VCaP (cell line): ENCODE results near the gene POU3F1.

ENCODE experiments used
- H3K27ac ChIP-seq: fragments of 450-650 bp; 2 replicates; pipeline ENCODE4 v1.5.1; 2017
- TF ChIP-seq, protein P1 (sequence below): fragments of 450-650 bp; conservative IDR thresholded peaks from 2 replicates; pipeline ENCODE4 v1.5.1; 2017; ENCODE audit warnings: mild to moderate bottlenecking, moderate library complexity

POU3F1 gene

DNA sequence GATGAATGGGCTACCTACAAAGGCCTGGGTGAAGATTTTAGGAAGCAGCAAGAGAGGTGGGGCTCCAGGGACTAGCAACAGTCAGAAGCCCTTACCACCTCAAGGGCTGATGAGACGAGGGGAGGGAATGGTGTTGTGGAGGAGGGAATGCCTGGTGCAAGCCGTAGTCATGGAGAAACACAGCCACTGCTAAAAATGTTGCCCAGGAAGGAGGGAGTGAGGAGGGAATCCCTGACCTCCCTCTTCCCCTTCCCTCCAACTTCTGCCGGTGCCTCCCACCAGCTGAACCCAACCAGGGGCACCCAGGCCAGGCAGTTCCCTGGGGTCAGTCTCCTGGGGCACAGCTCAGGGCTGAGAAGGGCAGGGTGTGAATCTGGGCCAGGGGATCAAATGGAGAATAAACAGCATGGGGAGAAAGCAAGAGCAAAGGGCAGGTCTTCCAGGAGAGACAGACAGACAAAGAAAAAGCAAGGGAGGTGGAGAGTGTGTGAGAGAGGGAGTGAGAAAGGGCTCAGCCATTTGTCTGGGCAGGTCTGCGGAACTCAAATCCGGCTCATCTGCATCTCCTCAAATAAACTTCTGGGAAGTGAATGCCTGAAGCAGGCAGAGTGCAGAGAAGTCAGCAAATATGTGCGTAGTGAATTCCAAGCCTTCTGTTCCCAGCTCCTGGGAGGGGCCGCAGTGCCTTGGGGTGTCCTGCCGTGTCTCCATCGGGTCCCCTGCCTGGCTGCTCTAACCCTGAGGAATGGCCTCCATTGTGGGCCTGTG is 27.1 kb upstream of the POU3F1 start:
- H3K27ac ChIP-seq = no peak overlapping the region

GRCh38 chr1:38072858-38073257 is 26.3 kb upstream of the POU3F1 start:
- H3K27ac ChIP-seq = no peak overlapping the region
- TF ChIP-seq, protein P1, sequence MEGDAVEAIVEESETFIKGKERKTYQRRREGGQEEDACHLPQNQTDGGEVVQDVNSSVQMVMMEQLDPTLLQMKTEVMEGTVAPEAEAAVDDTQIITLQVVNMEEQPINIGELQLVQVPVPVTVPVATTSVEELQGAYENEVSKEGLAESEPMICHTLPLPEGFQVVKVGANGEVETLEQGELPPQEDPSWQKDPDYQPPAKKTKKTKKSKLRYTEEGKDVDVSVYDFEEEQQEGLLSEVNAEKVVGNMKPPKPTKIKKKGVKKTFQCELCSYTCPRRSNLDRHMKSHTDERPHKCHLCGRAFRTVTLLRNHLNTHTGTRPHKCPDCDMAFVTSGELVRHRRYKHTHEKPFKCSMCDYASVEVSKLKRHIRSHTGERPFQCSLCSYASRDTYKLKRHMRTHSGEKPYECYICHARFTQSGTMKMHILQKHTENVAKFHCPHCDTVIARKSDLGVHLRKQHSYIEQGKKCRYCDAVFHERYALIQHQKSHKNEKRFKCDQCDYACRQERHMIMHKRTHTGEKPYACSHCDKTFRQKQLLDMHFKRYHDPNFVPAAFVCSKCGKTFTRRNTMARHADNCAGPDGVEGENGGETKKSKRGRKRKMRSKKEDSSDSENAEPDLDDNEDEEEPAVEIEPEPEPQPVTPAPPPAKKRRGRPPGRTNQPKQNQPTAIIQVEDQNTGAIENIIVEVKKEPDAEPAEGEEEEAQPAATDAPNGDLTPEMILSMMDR = no peak

More for the DNA sequence above, 27.1 kb upstream of the POU3F1 start:
- TF ChIP-seq, protein P1 = no peak

DNA sequence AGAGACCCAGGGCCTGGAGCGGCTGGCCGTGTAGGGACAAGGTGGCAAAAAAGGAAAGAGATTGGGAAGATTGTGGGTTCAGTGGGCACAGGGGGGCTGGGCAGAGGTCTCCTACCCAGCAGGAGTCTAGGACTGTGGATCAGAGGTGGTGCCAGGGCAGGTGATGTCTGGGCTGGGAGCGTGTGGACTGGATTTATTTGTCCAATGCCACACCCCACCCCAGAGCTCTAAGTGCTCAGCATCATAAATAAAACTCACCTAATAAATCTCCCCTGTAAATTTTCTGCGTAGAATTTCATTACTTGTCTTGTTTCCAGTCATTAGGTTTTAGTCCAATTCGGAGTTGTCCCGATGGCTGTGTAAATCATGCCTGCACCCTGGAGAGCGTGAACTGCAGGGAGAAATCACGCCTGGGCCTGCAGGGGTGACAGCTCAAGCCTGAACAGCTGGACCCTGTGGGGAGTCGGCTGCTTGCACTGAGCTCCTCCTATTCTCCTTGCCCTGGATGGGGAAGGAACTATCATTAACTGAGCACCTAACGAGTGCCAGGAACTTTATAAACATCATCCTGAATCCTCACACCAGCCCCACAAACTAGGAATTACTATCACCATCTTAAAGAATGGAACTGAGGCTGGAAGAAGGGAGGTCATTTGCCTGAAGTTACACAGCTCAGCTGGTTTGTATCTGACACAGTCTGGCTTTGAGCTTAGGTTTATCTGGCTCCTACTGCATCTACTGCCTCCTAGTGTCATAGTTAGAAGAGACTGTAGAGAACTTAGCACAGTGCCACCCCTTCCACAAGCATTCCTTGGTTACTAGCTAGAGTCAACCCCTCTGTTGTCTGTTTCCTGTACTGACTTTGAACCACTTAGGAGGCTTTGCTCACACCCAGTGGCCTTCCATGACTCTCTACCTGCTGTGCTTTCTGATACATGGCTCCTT is 25.0 kb upstream of the POU3F1 start:
- H3K27ac ChIP-seq = no peak overlapping the region

GRCh38 chr1:38068980-38069340 is 22.4 kb upstream of the POU3F1 start:
- H3K27ac ChIP-seq = no peak overlapping the region
- TF ChIP-seq, protein P1 = no peak

More for the DNA sequence above, 25.0 kb upstream of the POU3F1 start:
- TF ChIP-seq, protein P1 = 0 out of 2 replicates have a peak, but pooled peaks have one; percentile 7

DNA sequence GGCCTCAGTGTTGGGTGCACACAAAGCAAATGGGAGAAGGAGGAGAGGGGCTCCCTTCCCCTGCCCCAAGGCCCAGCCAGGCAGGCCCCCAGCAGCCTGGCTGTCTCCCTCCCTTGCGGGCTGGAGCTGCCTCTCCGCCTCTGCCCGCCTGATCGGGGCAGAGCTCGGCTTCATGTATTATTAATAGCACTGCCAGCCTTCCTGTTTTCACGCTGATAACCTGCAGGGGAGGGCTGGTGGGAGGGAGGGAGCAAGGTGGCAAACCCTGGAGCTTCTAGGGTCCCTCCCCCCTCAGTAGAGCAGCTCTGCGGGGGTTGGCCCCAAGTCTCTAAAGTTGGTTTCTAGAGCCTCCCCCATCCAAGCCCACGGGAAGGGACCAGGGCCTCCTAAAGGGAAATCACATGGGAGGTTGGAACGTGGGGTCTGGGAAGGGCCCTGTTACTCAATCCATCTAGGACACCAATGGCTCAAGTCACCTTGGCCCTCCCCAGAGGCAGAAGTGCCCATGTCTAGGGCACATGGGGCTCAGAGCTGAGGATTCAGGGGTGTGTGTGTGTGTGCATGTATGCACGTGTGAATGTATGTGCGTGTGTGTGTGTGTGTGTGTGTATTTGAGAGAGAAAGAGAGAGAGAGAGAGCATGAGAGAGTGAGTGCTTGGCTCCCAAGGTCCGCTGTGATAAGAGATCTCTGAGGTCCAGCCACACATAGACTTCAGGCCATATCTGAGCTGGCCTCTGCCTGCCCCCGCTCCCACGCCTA is 21.8 kb upstream of the POU3F1 start:
- TF ChIP-seq, protein P1 = no peak
- no peak overlapping the region for H3K27ac ChIP-seq

DNA sequence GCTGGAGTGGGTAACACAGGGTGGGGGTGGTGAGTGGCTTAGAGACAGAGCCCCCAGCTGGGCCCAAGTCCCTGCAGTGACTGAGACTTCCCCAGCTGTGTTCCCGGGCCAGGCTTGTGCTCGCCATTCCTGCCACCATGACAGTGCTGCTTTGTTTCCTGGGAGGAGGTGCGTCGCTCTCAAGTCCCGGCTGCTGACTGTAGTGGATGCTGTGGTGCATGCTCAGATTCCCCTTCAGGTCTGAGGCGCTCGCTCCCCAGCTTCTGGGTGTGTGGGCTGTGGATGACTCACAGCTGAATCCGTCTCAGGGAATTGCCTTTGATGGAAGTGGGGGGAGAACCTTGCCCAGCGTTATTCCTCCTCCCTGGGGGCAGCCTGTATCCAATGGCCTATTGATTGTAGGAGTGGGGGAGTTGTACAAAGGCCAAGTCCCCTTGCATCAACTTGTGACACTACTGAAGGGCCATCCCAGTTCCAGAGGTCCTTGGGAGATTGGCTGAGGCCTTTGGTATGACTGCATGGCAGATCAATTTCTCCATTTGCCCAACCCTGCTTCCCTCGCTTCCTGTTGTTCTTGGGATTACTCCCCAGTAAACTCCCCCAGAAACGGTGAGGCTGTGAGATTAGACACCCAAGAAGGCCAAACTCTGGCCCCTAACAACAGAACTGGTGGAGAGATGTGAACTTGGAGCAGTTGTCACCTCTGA is 17.8 kb upstream of the POU3F1 start:
- H3K27ac ChIP-seq = no peak overlapping the region
- TF ChIP-seq, protein P1 = no peak
